H1 (cell line): ENCODE data around the gene STX10. TPM values are rescaled to one million over a fixed set of nuclear protein-coding genes. Genes with fewer than 3 reads are reported as not detected.

Source experiments
- CTCF ChIA-PET: fragments of 300-600 bp; sonication (Branson Sonifier 250); formaldehyde crosslinking; loops from one replicate; lab custom pipeline; 2021; ENCODE audit not compliant: partially characterized antibody; lab: Charles Lee
- POLR2A ChIA-PET: fragments of 300-600 bp; sonication (Branson Sonifier 250); formaldehyde crosslinking; loops from one replicate; lab custom pipeline; 2021; ENCODE audit warnings: inconsistent platforms; ENCODE audit not compliant: partially characterized antibody; lab: Charles Lee
- DNase-seq, 2 experiments: peaks; one replicate each; pipeline versions ENCODE4 v3.0.0 to v3.0.0-alpha.2; 2010 to 2022; ENCODE audit warnings: low spot score in 2 of 2, low read depth in 1 of 2, mixed read lengths in 1 of 2
- FAIRE-seq: peaks from 2 replicates; lab custom pipeline; 2011; peaks lifted over from hg19 to GRCh38; lab: Jason Lieb, UNC
- H2AFZ ChIP-seq: 2 replicates; pipeline ENCODE4 v1.8.1; 2012; ENCODE audit warnings: low read length, inconsistent platforms
- H2AK5ac ChIP-seq: 2 replicates; pipeline ENCODE4 v1.6.1; 2013; ENCODE audit warnings: low read depth, low read length
- H2BK120ac ChIP-seq: replicated peaks from 2 replicates; pipeline ENCODE3; 2013; ENCODE audit warnings: low read depth, low read length, inconsistent platforms
- H2BK12ac ChIP-seq: 2 replicates; pipeline ENCODE4 v1.6.1; 2013; ENCODE audit warnings: low read depth, low read length
- H2BK15ac ChIP-seq: 2 replicates; pipeline ENCODE4 v1.6.1; 2013; ENCODE audit warnings: low read length
- H2BK20ac ChIP-seq: 2 replicates; pipeline ENCODE4 v1.6.1; 2013; ENCODE audit warnings: low read length
- H2BK5ac ChIP-seq: 2 replicates; pipeline ENCODE4 v1.6.1; 2013; ENCODE audit warnings: low read depth, low read length
- H3K14ac ChIP-seq: 2 replicates; pipeline ENCODE4 v1.6.1; 2013; ENCODE audit warnings: inconsistent platforms; ENCODE audit not compliant: insufficient read length
- H3K18ac ChIP-seq: 2 replicates; pipeline ENCODE4 v1.6.1; 2013; ENCODE audit warnings: low read length; ENCODE audit errors: extremely low read depth
- H3K23ac ChIP-seq: 2 replicates; pipeline ENCODE4 v1.6.1; 2013; ENCODE audit warnings: inconsistent platforms; ENCODE audit not compliant: insufficient read length
- H3K23me2 ChIP-seq: 2 replicates; pipeline ENCODE4 v1.6.1; 2013; ENCODE audit warnings: low read depth, low read length
- H3K27ac ChIP-seq: 2 replicates; pipeline ENCODE4 v1.6.1; 2011; ENCODE audit warnings: low read depth, low read length, inconsistent platforms
- H3K27me3 ChIP-seq, 4 experiments: replicated peaks in 1 of 4; 1 replicate in 1 of 4; 2 replicates in 3 of 4; pipeline versions ENCODE4 v1.6.1 to v1.8.1; 2011 to 2013; ENCODE audit warnings: low read length in 3 of 4, mild to moderate bottlenecking in 3 of 4, inconsistent platforms in 2 of 4, mixed read lengths in 2 of 4, moderate library complexity in 1 of 4; ENCODE audit not compliant: control insufficient read depth in 3 of 4, insufficient read depth in 3 of 4; ENCODE audit errors: extremely low read depth in 1 of 4
- H3K36me3 ChIP-seq, 4 experiments: 2 replicates each; pipeline versions ENCODE4 v1.6.1 to v1.8.1; 2011 to 2013; ENCODE audit warnings: mild to moderate bottlenecking in 4 of 4, low read length in 3 of 4, moderate library complexity in 2 of 4, control low read depth in 1 of 4, inconsistent platforms in 1 of 4; ENCODE audit not compliant: insufficient read depth in 4 of 4, control insufficient read depth in 2 of 4
- H3K4ac ChIP-seq: replicated peaks from 2 replicates; pipeline ENCODE3; 2013; ENCODE audit warnings: low read length, low read depth, mixed read lengths, inconsistent platforms; ENCODE audit not compliant: insufficient read length
- H3K4me1 ChIP-seq, 4 experiments: replicated peaks in 1 of 4; 1 replicate in 1 of 4; 2 replicates in 3 of 4; pipeline versions ENCODE4 v1.6.1 to v1.8.1; 2011 to 2013; ENCODE audit warnings: low read length in 3 of 4, inconsistent platforms in 2 of 4, mixed read lengths in 1 of 4; ENCODE audit not compliant: insufficient read depth in 4 of 4, control insufficient read depth in 3 of 4
- H3K4me2 ChIP-seq, 2 experiments: 2 replicates each; pipeline versions ENCODE4 v1.6.1 to v1.8.1; 2011 to 2013; ENCODE audit warnings: low read depth in 2 of 2, low read length in 2 of 2, control low read depth in 1 of 2, inconsistent platforms in 1 of 2, mild to moderate bottlenecking in 1 of 2; ENCODE audit not compliant: insufficient read depth in 1 of 2
- H3K4me3 ChIP-seq, 4 experiments: fragments of 200-600, 300-600 bp in 1 of 4; sonication (generic), shearing (Covaris generic), sonication (Bioruptor Twin) in 1 of 4; 2 replicates each; pipeline versions ENCODE4 v1.5.1 to v1.8.1; 2011 to 2016; ENCODE audit warnings: low read length in 4 of 4, low read depth in 3 of 4, control low read depth in 2 of 4, inconsistent platforms in 2 of 4, mild to moderate bottlenecking in 2 of 4, mixed read lengths in 1 of 4, moderate library complexity in 1 of 4; ENCODE audit not compliant: insufficient read depth in 2 of 4; ENCODE audit errors: extremely low read depth in 1 of 4
- H3K56ac ChIP-seq: replicated peaks from 2 replicates; pipeline ENCODE3; 2013; ENCODE audit warnings: low read depth, mild to moderate bottlenecking, mixed read lengths, low read length, inconsistent platforms; ENCODE audit not compliant: insufficient read length
- H3K79me1 ChIP-seq: 2 replicates; pipeline ENCODE4 v1.6.1; 2013; ENCODE audit warnings: low read depth, low read length, control low read depth
- H3K79me2 ChIP-seq, 2 experiments: 2 replicates each; pipeline versions ENCODE4 v1.6.1 to v1.8.1; 2012 to 2013; ENCODE audit warnings: low read length in 2 of 2, mild to moderate bottlenecking in 2 of 2, inconsistent platforms in 1 of 2; ENCODE audit not compliant: insufficient read depth in 2 of 2, control insufficient read depth in 1 of 2
- H3K9ac ChIP-seq, 4 experiments: replicated peaks in 1 of 4; 1 replicate in 1 of 4; 2 replicates in 3 of 4; pipeline versions ENCODE4 v1.6.1 to v1.8.1; 2011 to 2013; ENCODE audit warnings: low read depth in 3 of 4, low read length in 3 of 4, control low read depth in 2 of 4, mild to moderate bottlenecking in 2 of 4, moderate library complexity in 2 of 4, inconsistent platforms in 1 of 4; ENCODE audit errors: extremely low read depth in 1 of 4
- H3K9me3 ChIP-seq, 2 experiments: 2 replicates each; pipeline versions ENCODE4 v1.6.1 to v1.8.1; 2012 to 2013; ENCODE audit warnings: mild to moderate bottlenecking in 2 of 2, moderate library complexity in 2 of 2, control low read depth in 1 of 2, inconsistent platforms in 1 of 2, low read depth in 1 of 2, low read length in 1 of 2, mixed read lengths in 1 of 2; ENCODE audit not compliant: insufficient read depth in 2 of 2
- H4K20me1 ChIP-seq, 2 experiments: replicated peaks in 1 of 2; 2 replicates each; pipeline versions ENCODE3 to v1.8.1; 2011 to 2013; ENCODE audit warnings: inconsistent platforms in 2 of 2, low read length in 2 of 2, mild to moderate bottlenecking in 1 of 2; ENCODE audit not compliant: insufficient read depth in 2 of 2, control insufficient read depth in 1 of 2
- H4K5ac ChIP-seq: 2 replicates; pipeline ENCODE4 v1.6.1; 2013; ENCODE audit warnings: low read length, low read depth, mixed read lengths, inconsistent platforms; ENCODE audit not compliant: insufficient read length
- H4K8ac ChIP-seq: 2 replicates; pipeline ENCODE4 v1.8.0; 2013; ENCODE audit warnings: mild to moderate bottlenecking, moderate library complexity, low read length, inconsistent platforms; ENCODE audit not compliant: insufficient read depth; ENCODE audit errors: extremely low read depth
- H4K91ac ChIP-seq: replicated peaks from 2 replicates; pipeline ENCODE3; 2013; ENCODE audit warnings: low read length, mixed read lengths, inconsistent platforms; ENCODE audit not compliant: insufficient read length
- GTF2F1 ChIP-seq: IDR thresholded peaks from 2 replicates; pipeline ENCODE4 v1.6.1; 2012; ENCODE audit warnings: low read depth, low read length, improper control_type of control experiment, borderline replicate concordance
- MAFK ChIP-seq: IDR thresholded peaks from 2 replicates; pipeline ENCODE4 v1.6.1; 2012; ENCODE audit warnings: low read depth, mild to moderate bottlenecking, improper control_type of control experiment, low read length
- POU5F1 ChIP-seq: IDR thresholded peaks from 2 replicates; pipeline ENCODE4 v1.6.1; 2011; ENCODE audit warnings: low read depth, mild to moderate bottlenecking, low read length, moderate library complexity
- RNF2 ChIP-seq: fragments of 200-900, 300-1000 bp; sonication (generic); IDR thresholded peaks from 2 replicates; pipeline ENCODE4 v1.7.1; 2016; ENCODE audit warnings: borderline replicate concordance, low read depth, mild to moderate bottlenecking, antibody characterized with exemption, low read length; ENCODE audit not compliant: poor library complexity, severe bottlenecking; ENCODE audit errors: missing control alignments
- RXRA ChIP-seq: IDR thresholded peaks from 2 replicates; pipeline ENCODE4 v1.6.1; 2011; ENCODE audit warnings: low read depth, mild to moderate bottlenecking, low read length, moderate library complexity; ENCODE audit not compliant: insufficient read depth
- SP2 ChIP-seq: IDR thresholded peaks from 2 replicates; pipeline ENCODE4 v1.6.1; 2012; ENCODE audit warnings: mild to moderate bottlenecking, low read length, inconsistent platforms
- SUZ12 ChIP-seq: fragments of 200-600 bp; sonication (generic); IDR thresholded peaks from 2 replicates; pipeline ENCODE4 v1.6.1; 2012; ENCODE audit warnings: mild to moderate bottlenecking, inconsistent platforms, low read length, moderate library complexity, mixed read lengths
- TCF12 ChIP-seq: IDR thresholded peaks from 2 replicates; pipeline ENCODE4 v1.6.1; 2011; ENCODE audit warnings: low read depth, mild to moderate bottlenecking, low read length
- USF2 ChIP-seq: IDR thresholded peaks from 2 replicates; pipeline ENCODE4 v1.6.1; 2011; ENCODE audit warnings: low read length, improper control_type of control experiment
- WGBS, 2 experiments: shearing (Covaris generic) in 1 of 2; methylation state at CpG; one replicate each; pipeline versions ENCODE4 v1.1.6 to v1.1.7; 2013 to 2015; ENCODE audit warnings: low lambda C conversion rate in 2 of 2, mixed read lengths in 2 of 2, inconsistent platforms in 1 of 2, low coverage in 1 of 2, missing lambda C conversion rate in 1 of 2; ENCODE audit not compliant: insufficient replicate concordance in 2 of 2, insufficient coverage in 1 of 2, insufficient read length in 1 of 2; ENCODE audit errors: extremely low coverage in 1 of 2, missing lambda C conversion rate in 1 of 2; 5-methylcytosine and 5-hydroxymethylcytosine counted together
- polyA plus RNA-seq, 7 experiments: library from polyadenylated mRNA; depleted of rRNA in 3 of 7; stranded (reverse) in 5 of 7; unstranded in 2 of 7; fragments of >200 nt in 5 of 7; fragments of 200-250 nt in 2 of 7; gene quantifications; 1 replicate in 5 of 7; 2 replicates in 1 of 7; 4 replicates in 1 of 7; pipeline versions ENCODE4 v1.2.1 to v1.2.3, GENCODE V29; 2011 to 2013; ENCODE audit warnings: missing spikeins in 2 of 7, mixed read lengths in 2 of 7
- total RNA-seq: library from RNA; stranded (reverse); fragmentation: NEBNext Ultra II Directional; extraction: Animal tissue kit (Norgen Biotek cat#: 25700); gene quantifications from 2 replicates; pipeline ENCODE4 v1.2.1, GENCODE V29; 2021

Gene STX10
- total and polyA plus RNA-seq, 2 of the 8 experiments (the other 6 are each of a cell fraction or from before 2014, with no cell fraction given): 53.0 to 80.1 TPM

- H2AK5ac ChIP-seq: 0 out of 2 replicates have a peak overlapping the region, but pooled peaks have one; percentile 55
- peak overlapping the region; percentile 94 for H3K4ac ChIP-seq
- H4K8ac ChIP-seq: peak overlapping the region; percentile 98; the same call in 1 of the 2 replicates
- H2BK120ac ChIP-seq: no peak overlapping the region
- H3K9me3 ChIP-seq: no peaks in the 10 kb centered on the region
- H3K36me3 ChIP-seq: peaks cover 0 to 12% (median 9%) of the 10 kb centered on the region in 4 experiments; a peak in 6 of 8 replicates
- H2BK15ac ChIP-seq: peak overlapping the region; percentile 61; the same call in 1 of the 2 replicates
- H3K23ac ChIP-seq: no peak overlapping the region
- peak overlapping the region; percentile 76 to 100 (median 84) for H3K4me3 ChIP-seq
- H2BK12ac ChIP-seq: peak overlapping the region; percentile 97; the same call in 1 of the 2 replicates
- FAIRE-seq (no peak), DNase-seq (peak; percentile 78 to 92)
- no peak overlapping the region for H2BK20ac ChIP-seq
- H3K79me1 ChIP-seq: peaks cover 36% of the 10 kb centered on the region
- peak overlapping the region; percentile 95 for H3K18ac ChIP-seq
- H3K9ac ChIP-seq: peak overlapping the region; percentile 82 to 99 (median 94)
- H4K20me1 ChIP-seq: peaks cover 44 to 45% of the 10 kb centered on the region in 2 experiments
- 2% methylated on average over 25 of the region's 57 CpGs; no CpG with 5 or more reads in 1 of the 2 experiments for WGBS, 2 experiments
- H3K14ac ChIP-seq: peak overlapping the region; percentile 6
- peaks cover 52 to 68% of the 10 kb centered on the region in 2 experiments for H3K79me2 ChIP-seq
- ChIA-PET CTCF (interaction anchor here (0.9 to 2.8 kb wide), 5 partner anchors 9 to 153 kb away, joined by 3 to 7 read pairs (median 4); no protein-coding TSS in a partner anchor), POLR2A (interaction anchor here (0.6 to 19.5 kb wide), 20 partner anchors 14 to 247 kb away, joined by 3 to 228 read pairs (median 4); partner anchors contain the start of genes GADD45GIP1, GCDH, IER2 and LYL1)
- H4K91ac ChIP-seq: peak overlapping the region; percentile 97
- peaks cover 14 to 36% (median 26%) of the 10 kb centered on the region in 4 experiments for H3K4me1 ChIP-seq
- H3K27ac ChIP-seq: peak overlapping the region; percentile 97
- peaks cover 8% of the 10 kb centered on the region; the same call in 1 of the 2 replicates for H3K23me2 ChIP-seq
- no peaks in the 10 kb centered on the region for H3K27me3 ChIP-seq
- no peak overlapping the region for H2AFZ ChIP-seq
- H3K56ac ChIP-seq: peak overlapping the region; percentile 98
- peak overlapping the region; percentile 70 to 81 for H3K4me2 ChIP-seq
- peak overlapping the region; percentile 99 for H2BK5ac ChIP-seq
- H4K5ac ChIP-seq: peak overlapping the region; percentile 85
- TF ChIP-seq GTF2F1: no peak
- TF ChIP-seq RNF2: no peak
- 0 out of 2 replicates have a peak, but pooled peaks have one; percentile 52 for TF ChIP-seq TCF12
- TF ChIP-seq MAFK: no peak
- no peak for TF ChIP-seq SP2
- TF ChIP-seq SUZ12: no peak
- no peak for TF ChIP-seq POU5F1
- TF ChIP-seq USF2: no peak; the same call in 1 of the 2 replicates
- 0 out of 2 replicates have a peak, but pooled peaks have one; percentile 79 for TF ChIP-seq RXRA
Observed at GRCh38 chr19:13118424-13119193, 31.6 kb downstream of the STX10 start.
